HepG2 (cell line): ENCODE measurements around the gene P4HB. TPM values are rescaled to one million over a fixed set of nuclear protein-coding genes. Genes with fewer than 3 reads are reported as not detected.
A peak's percentile ranks its signal among the peaks of the same experiment; 100 is the strongest.

Source experiments
- ETV6 ChIP-seq: sonication (generic); formaldehyde crosslinking; conservative IDR thresholded peaks from 2 replicates; pipeline ENCODE4 v1.4.0; 2020; ENCODE audit warnings: missing genetic modification reagents
- FIP1L1 ChIP-seq: fragments of 200-400 bp; formaldehyde crosslinking; IDR thresholded peaks from 2 replicates; pipeline ENCODE4 v1.6.1; 2018; ENCODE audit warnings: low read depth, mild to moderate bottlenecking, low read length, moderate library complexity, borderline replicate concordance; ENCODE audit not compliant: insufficient read depth
- HNRNPL ChIP-seq: fragments of 200-400 bp; formaldehyde crosslinking; IDR thresholded peaks from 2 replicates; pipeline ENCODE4 v1.6.1; 2017; ENCODE audit warnings: mild to moderate bottlenecking, low read depth, low read length
- PRMT3 ChIP-seq: sonication (generic); formaldehyde crosslinking; IDR thresholded peaks from 2 replicates; pipeline ENCODE4 v1.8.1; 2022; ENCODE audit warnings: low read depth, mild to moderate bottlenecking, moderate library complexity, missing genetic modification reagents, borderline replicate concordance
- REPIN1 ChIP-seq: sonication (generic); formaldehyde crosslinking; IDR thresholded peaks from 2 replicates; pipeline ENCODE4 v1.8.0; 2022; ENCODE audit warnings: missing genetic modification reagents, low read depth, mild to moderate bottlenecking, borderline replicate concordance
- SP2 ChIP-seq: sonication (generic); formaldehyde crosslinking; IDR thresholded peaks from 2 replicates; pipeline ENCODE4 v1.5.1; 2020; ENCODE audit warnings: mild to moderate bottlenecking, missing genetic modification reagents
- TRIM24 ChIP-seq: sonication (generic); formaldehyde crosslinking; IDR thresholded peaks from 2 replicates; pipeline ENCODE4 v1.8.0; 2022; ENCODE audit warnings: mild to moderate bottlenecking, missing genetic modification reagents
- ZIK1 ChIP-seq: sonication (generic); formaldehyde crosslinking; IDR thresholded peaks from 2 replicates; pipeline ENCODE4 v1.5.0; 2020; ENCODE audit warnings: mild to moderate bottlenecking, low read depth, missing genetic modification reagents, borderline replicate concordance
- ZNF335 ChIP-seq: sonication (generic); formaldehyde crosslinking; IDR thresholded peaks from 2 replicates; pipeline ENCODE4 v1.4.0; 2020; ENCODE audit warnings: missing genetic modification reagents
- ZNF362 ChIP-seq: sonication (generic); formaldehyde crosslinking; IDR thresholded peaks from 2 replicates; pipeline ENCODE4 v1.4.0; 2020; ENCODE audit warnings: missing genetic modification reagents, mild to moderate bottlenecking, borderline replicate concordance
- ZNF547 ChIP-seq: sonication (generic); formaldehyde crosslinking; IDR thresholded peaks from 2 replicates; pipeline ENCODE4 v1.5.1; 2020; ENCODE audit warnings: mild to moderate bottlenecking, missing genetic modification reagents
- ZNF574 ChIP-seq: sonication (generic); formaldehyde crosslinking; IDR thresholded peaks from 2 replicates; pipeline ENCODE4 v1.4.0; 2020; ENCODE audit warnings: missing genetic modification reagents
- ZNF784 ChIP-seq: sonication (generic); formaldehyde crosslinking; IDR thresholded peaks from 2 replicates; pipeline ENCODE4 v1.5.1; 2020; ENCODE audit warnings: missing genetic modification reagents, mild to moderate bottlenecking, borderline replicate concordance
- ZNF879 ChIP-seq: sonication (generic); formaldehyde crosslinking; IDR thresholded peaks from 2 replicates; pipeline ENCODE4 v1.8.1; 2023; ENCODE audit warnings: missing genetic modification reagents
- polyA plus RNA-seq, 8 experiments: library from polyadenylated mRNA; depleted of rRNA in 3 of 8; stranded (reverse) in 7 of 8; unstranded in 1 of 8; fragments of >200 nt; fragmentation: Illumina TruSeq in 4 of 8; extraction: Trizol in 4 of 8; gene quantifications; 2 replicates each; pipeline versions ENCODE4 v1.2.1 to v1.2.3, GENCODE V29; 2011 to 2016; ENCODE audit warnings: low read depth in 4 of 8, missing spikeins in 1 of 8, mixed read lengths in 1 of 8; ENCODE audit not compliant: insufficient read depth in 1 of 8
- total RNA-seq, 5 experiments: library from RNA; depleted of rRNA; stranded (reverse); fragments of >200 nt; fragmentation: Illumina TruSeq; extraction: Trizol; gene quantifications; 2 replicates each; pipeline ENCODE4 v1.2.3, GENCODE V29; 2016; ENCODE audit warnings: low read depth in 1 of 5
- TF ChIP-seq, protein P1 (sequence below): sonication (generic); formaldehyde crosslinking; IDR thresholded peaks from 2 replicates; pipeline ENCODE4 v1.5.0; 2020; ENCODE audit warnings: mild to moderate bottlenecking, missing genetic modification reagents, borderline replicate concordance

P4HB gene
- total and polyA plus RNA-seq, 2 of the 13 experiments (the other 11 are each of a cell fraction or from before 2014, with no cell fraction given) = 185 to 782 TPM

- TF ChIP-seq ZNF574 (CRISPR knock-in tag) (peak; percentile 28; the same call in 1 of the 2 replicates), ZNF784 (CRISPR knock-in tag) (no peak), ZNF547 (no peak; the same call in 1 of the 2 replicates), REPIN1 (CRISPR knock-in tag) (no peak), SP2 (CRISPR knock-in tag) (no peak), ZNF879 (CRISPR knock-in tag) (no peak), ZNF362 (CRISPR knock-in tag) (no peak), ZIK1 (CRISPR knock-in tag) (0 out of 2 replicates have a peak, but pooled peaks have one; percentile 32), ZNF335 (0 out of 2 replicates have a peak, but pooled peaks have one; percentile 29), HNRNPL (peak; percentile 48; the same call in 1 of the 2 replicates), FIP1L1 (no peak), ETV6 (no peak), PRMT3 (CRISPR knock-in tag) (no peak), TRIM24 (CRISPR knock-in tag) (no peak)
- TF ChIP-seq, protein P1, sequence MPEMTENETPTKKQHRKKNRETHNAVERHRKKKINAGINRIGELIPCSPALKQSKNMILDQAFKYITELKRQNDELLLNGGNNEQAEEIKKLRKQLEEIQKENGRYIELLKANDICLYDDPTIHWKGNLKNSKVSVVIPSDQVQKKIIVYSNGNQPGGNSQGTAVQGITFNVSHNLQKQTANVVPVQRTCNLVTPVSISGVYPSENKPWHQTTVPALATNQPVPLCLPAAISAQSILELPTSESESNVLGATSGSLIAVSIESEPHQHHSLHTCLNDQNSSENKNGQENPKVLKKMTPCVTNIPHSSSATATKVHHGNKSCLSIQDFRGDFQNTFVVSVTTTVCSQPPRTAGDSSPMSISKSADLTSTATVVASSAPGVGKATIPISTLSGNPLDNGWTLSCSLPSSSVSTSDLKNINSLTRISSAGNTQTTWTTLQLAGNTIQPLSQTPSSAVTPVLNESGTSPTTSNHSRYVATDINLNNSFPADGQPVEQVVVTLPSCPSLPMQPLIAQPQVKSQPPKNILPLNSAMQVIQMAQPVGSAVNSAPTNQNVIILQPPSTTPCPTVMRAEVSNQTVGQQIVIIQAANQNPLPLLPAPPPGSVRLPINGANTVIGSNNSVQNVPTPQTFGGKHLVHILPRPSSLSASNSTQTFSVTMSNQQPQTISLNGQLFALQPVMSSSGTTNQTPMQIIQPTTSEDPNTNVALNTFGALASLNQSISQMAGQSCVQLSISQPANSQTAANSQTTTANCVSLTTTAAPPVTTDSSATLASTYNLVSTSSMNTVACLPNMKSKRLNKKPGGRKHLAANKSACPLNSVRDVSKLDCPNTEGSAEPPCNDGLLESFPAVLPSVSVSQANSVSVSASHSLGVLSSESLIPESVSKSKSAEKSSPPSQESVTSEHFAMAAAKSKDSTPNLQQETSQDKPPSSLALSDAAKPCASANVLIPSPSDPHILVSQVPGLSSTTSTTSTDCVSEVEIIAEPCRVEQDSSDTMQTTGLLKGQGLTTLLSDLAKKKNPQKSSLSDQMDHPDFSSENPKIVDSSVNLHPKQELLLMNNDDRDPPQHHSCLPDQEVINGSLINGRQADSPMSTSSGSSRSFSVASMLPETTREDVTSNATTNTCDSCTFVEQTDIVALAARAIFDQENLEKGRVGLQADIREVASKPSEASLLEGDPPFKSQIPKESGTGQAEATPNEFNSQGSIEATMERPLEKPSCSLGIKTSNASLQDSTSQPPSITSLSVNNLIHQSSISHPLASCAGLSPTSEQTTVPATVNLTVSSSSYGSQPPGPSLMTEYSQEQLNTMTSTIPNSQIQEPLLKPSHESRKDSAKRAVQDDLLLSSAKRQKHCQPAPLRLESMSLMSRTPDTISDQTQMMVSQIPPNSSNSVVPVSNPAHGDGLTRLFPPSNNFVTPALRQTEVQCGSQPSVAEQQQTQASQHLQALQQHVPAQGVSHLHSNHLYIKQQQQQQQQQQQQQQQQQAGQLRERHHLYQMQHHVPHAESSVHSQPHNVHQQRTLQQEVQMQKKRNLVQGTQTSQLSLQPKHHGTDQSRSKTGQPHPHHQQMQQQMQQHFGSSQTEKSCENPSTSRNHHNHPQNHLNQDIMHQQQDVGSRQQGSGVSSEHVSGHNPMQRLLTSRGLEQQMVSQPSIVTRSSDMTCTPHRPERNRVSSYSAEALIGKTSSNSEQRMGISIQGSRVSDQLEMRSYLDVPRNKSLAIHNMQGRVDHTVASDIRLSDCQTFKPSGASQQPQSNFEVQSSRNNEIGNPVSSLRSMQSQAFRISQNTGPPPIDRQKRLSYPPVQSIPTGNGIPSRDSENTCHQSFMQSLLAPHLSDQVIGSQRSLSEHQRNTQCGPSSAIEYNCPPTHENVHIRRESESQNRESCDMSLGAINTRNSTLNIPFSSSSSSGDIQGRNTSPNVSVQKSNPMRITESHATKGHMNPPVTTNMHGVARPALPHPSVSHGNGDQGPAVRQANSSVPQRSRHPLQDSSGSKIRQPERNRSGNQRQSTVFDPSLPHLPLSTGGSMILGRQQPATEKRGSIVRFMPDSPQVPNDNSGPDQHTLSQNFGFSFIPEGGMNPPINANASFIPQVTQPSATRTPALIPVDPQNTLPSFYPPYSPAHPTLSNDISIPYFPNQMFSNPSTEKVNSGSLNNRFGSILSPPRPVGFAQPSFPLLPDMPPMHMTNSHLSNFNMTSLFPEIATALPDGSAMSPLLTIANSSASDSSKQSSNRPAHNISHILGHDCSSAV (CRISPR knock-in tag) = no peak
These were observed 10.0 kb upstream of the P4HB start (continued) for GRCh38 chr17:81870131-81870980.
